GM23338 (cell line): ENCODE data around the gene HPGD.
A peak's percentile ranks its signal among the peaks of the same experiment; 100 is the strongest.

Source experiments
- CREB1 ChIP-seq: fragments of 250-450 bp; sonication (Bioruptor Pico); IDR thresholded peaks from 2 replicates; pipeline ENCODE4 v1.5.0; 2020; ENCODE audit warnings: low read depth, mild to moderate bottlenecking, moderate library complexity
- EZH2 ChIP-seq: fragments of 200-600 bp; sonication (generic); IDR thresholded peaks from one replicate; pipeline ENCODE4 v1.8.0; 2017; ENCODE audit warnings: antibody characterized with exemption, mild to moderate bottlenecking, low read depth; ENCODE audit not compliant: unreplicated experiment
- NANOG ChIP-seq: IDR thresholded peaks from 2 replicates; pipeline ENCODE4 v1.6.1; 2016; ENCODE audit warnings: antibody characterized with exemption, borderline replicate concordance
- POLR2AphosphoS5 ChIP-seq: IDR thresholded peaks from 2 replicates; pipeline ENCODE4 v1.6.1; 2016; ENCODE audit warnings: antibody characterized with exemption, low read depth
- TF ChIP-seq, protein P1 (sequence below), 2 experiments: fragments of 200-600 bp in 1 of 2; sonication (generic) in 1 of 2; conservative IDR thresholded peaks; 2 replicates each; pipeline versions ENCODE4 v1.5.1 to v1.6.1; 2016 to 2017; ENCODE audit warnings: antibody characterized with exemption in 2 of 2, low read depth in 2 of 2, mild to moderate bottlenecking in 2 of 2, moderate library complexity in 1 of 2
- TF ChIP-seq, protein P2 (sequence below): IDR thresholded peaks from 2 replicates; pipeline ENCODE4 v1.6.1; 2016; ENCODE audit warnings: antibody characterized with exemption

GRCh38 chr4:174521800-174522182, 497 bp downstream of the HPGD start:
- TF ChIP-seq, protein P1, sequence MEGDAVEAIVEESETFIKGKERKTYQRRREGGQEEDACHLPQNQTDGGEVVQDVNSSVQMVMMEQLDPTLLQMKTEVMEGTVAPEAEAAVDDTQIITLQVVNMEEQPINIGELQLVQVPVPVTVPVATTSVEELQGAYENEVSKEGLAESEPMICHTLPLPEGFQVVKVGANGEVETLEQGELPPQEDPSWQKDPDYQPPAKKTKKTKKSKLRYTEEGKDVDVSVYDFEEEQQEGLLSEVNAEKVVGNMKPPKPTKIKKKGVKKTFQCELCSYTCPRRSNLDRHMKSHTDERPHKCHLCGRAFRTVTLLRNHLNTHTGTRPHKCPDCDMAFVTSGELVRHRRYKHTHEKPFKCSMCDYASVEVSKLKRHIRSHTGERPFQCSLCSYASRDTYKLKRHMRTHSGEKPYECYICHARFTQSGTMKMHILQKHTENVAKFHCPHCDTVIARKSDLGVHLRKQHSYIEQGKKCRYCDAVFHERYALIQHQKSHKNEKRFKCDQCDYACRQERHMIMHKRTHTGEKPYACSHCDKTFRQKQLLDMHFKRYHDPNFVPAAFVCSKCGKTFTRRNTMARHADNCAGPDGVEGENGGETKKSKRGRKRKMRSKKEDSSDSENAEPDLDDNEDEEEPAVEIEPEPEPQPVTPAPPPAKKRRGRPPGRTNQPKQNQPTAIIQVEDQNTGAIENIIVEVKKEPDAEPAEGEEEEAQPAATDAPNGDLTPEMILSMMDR (conservative IDR thresholded peaks at IDR 0.05; ENCODE audit: low read depth in 2 of 2) = 0 out of 4 replicates have a peak, but pooled peaks of 1 of the 2 experiments have one; percentile 8
- no peak for TF ChIP-seq CREB1 (CRISPR knock-in tag)
- peak; percentile 54 for TF ChIP-seq EZH2
- TF ChIP-seq POLR2AphosphoS5 = no peak
- TF ChIP-seq NANOG = no peak
- TF ChIP-seq, protein P2, sequence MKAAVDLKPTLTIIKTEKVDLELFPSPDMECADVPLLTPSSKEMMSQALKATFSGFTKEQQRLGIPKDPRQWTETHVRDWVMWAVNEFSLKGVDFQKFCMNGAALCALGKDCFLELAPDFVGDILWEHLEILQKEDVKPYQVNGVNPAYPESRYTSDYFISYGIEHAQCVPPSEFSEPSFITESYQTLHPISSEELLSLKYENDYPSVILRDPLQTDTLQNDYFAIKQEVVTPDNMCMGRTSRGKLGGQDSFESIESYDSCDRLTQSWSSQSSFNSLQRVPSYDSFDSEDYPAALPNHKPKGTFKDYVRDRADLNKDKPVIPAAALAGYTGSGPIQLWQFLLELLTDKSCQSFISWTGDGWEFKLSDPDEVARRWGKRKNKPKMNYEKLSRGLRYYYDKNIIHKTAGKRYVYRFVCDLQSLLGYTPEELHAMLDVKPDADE = no peak
